BJ (cell line): ENCODE results near the gene MARVELD2. TPM values are rescaled to one million over a fixed set of nuclear protein-coding genes. Genes with fewer than 3 reads are reported as not detected.

Experiments used
- CTCF ChIA-PET: fragments of 350-600 bp; formaldehyde crosslinking; extraction: SDS; loops from one replicate; lab custom pipeline; 2021; ENCODE audit warnings: antibody characterized with exemption, inconsistent platforms; lab: Yijun Ruan, JAX
- POLR2A ChIA-PET: fragments of 300-600 bp; sonication (Branson Sonifier 250); formaldehyde crosslinking; extraction: SDS; loops from one replicate; lab custom pipeline; 2021; ENCODE audit warnings: antibody characterized with exemption; lab: Charles Lee
- DNase-seq: peaks from one replicate; pipeline ENCODE4 v3.0.0-alpha.2; 2011; ENCODE audit warnings: low read depth
- H3K27me3 ChIP-seq: 2 replicates; pipeline ENCODE4 v1.6.0; 2011; ENCODE audit warnings: low read length; ENCODE audit not compliant: control insufficient read depth, insufficient read depth
- H3K36me3 ChIP-seq: 2 replicates; pipeline ENCODE4 v1.5.1; 2011; ENCODE audit warnings: low read length; ENCODE audit not compliant: control insufficient read depth, insufficient read depth
- H3K4me3 ChIP-seq: 2 replicates; pipeline ENCODE4 v1.5.1; 2011; ENCODE audit warnings: low read depth, mild to moderate bottlenecking, control low read depth, low read length
- polyA plus RNA-seq: library from polyadenylated mRNA; depleted of rRNA; stranded (reverse); fragments of >200 nt; gene quantifications from 2 replicates; pipeline ENCODE4 v1.2.3, GENCODE V29; 2011
- TF ChIP-seq, protein P1 (sequence below): IDR thresholded peaks from 2 replicates; pipeline ENCODE4 v1.5.1; 2011; ENCODE audit warnings: low read depth, mild to moderate bottlenecking, control low read depth, inconsistent platforms, low read length, moderate library complexity; ENCODE audit not compliant: insufficient read depth

The MARVELD2 gene
- polyA plus RNA-seq, 1 experiment, result 0.88 TPM

DNA sequence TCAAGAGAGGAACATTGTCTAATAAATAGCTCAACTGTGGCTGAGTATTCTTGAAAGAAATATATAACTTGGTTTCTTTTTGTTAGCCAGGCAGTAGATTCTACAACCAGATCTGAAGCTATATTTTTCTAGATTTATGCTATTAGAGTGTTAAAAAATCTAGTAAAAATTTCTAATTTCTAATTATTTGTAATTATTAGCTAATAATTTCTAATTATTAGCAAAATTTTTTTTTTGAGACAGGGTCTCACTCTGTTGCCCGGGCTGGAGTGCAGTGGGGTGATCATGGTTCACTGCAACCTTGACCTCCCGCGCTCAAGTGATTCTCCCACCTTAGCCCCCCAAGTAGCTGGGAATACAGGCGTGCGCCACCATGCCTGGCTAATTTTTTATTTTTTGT lies 42.5 kb upstream of the MARVELD2 start:
- TF ChIP-seq, protein P1, sequence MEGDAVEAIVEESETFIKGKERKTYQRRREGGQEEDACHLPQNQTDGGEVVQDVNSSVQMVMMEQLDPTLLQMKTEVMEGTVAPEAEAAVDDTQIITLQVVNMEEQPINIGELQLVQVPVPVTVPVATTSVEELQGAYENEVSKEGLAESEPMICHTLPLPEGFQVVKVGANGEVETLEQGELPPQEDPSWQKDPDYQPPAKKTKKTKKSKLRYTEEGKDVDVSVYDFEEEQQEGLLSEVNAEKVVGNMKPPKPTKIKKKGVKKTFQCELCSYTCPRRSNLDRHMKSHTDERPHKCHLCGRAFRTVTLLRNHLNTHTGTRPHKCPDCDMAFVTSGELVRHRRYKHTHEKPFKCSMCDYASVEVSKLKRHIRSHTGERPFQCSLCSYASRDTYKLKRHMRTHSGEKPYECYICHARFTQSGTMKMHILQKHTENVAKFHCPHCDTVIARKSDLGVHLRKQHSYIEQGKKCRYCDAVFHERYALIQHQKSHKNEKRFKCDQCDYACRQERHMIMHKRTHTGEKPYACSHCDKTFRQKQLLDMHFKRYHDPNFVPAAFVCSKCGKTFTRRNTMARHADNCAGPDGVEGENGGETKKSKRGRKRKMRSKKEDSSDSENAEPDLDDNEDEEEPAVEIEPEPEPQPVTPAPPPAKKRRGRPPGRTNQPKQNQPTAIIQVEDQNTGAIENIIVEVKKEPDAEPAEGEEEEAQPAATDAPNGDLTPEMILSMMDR, result no peak
- ChIA-PET POLR2A (no interaction called here), CTCF (interaction anchor here (0.9 to 1.6 kb wide), 4 partner anchors 9 to 279 kb away, joined by 3 to 10 read pairs (median 4); partner anchors contain the start of gene SLC30A5)
- H3K27me3 ChIP-seq, result no peaks in the 10 kb centered on the region
- H3K36me3 ChIP-seq, result peaks cover 6% of the 10 kb centered on the region
- H3K4me3 ChIP-seq, result no peak overlapping the region
- no peak for DNase-seq

GRCh38 chr5:69374911-69375446 lies 39.9 kb upstream of the MARVELD2 start:
- Histone ChIP-seq H3K27me3 (no peaks in the 10 kb centered on the region), H3K36me3 (peaks cover 4% of the 10 kb centered on the region), H3K4me3 (no peak overlapping the region)
- no peak for DNase-seq
- TF ChIP-seq, protein P1, result no peak
- ChIA-PET CTCF (interaction anchor here (0.6 kb wide), 1 partner anchor 34 kb away, joined by 3 read pairs; no protein-coding TSS in a partner anchor), POLR2A (no interaction called here)

DNA sequence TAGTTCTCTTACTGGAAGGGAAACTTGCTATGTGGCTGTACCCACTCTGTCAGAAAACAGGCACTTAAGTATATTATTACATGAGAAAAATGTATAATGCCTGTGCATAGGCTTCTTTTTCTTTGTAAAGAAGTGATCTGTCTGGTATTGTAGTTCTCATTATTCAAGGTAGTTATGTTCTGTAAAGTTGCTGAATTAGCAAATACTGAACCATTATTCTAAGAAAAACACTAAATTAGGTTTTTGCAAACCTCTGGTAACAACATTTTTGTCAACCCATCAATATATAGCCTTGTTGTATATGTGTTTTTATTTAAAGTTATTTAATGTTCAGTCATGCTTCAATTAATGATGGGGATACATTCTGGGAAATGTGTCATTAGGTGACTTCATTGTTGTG lies 36.5 kb upstream of the MARVELD2 start:
- POLR2A ChIA-PET, result no interaction called here
- no peaks in the 10 kb centered on the region for H3K27me3 ChIP-seq
- TF ChIP-seq, protein P1, result no peak
- no peak overlapping the region for H3K4me3 ChIP-seq
- CTCF ChIA-PET, result no interaction called here
- H3K36me3 ChIP-seq, result peaks cover 10% of the 10 kb centered on the region
- DNase-seq, result no peak

GRCh38 chr5:69404659-69405330 lies 10.1 kb upstream of the MARVELD2 start:
- Histone ChIP-seq H3K36me3 (peaks cover 2% of the 10 kb centered on the region; the same call in 1 of the 2 replicates), H3K27me3 (no peaks in the 10 kb centered on the region), H3K4me3 (no peak overlapping the region)
- TF ChIP-seq, protein P1, result no peak
- CTCF ChIA-PET, result no interaction called here
- DNase-seq, result no peak
- POLR2A ChIA-PET, result no interaction called here

DNA sequence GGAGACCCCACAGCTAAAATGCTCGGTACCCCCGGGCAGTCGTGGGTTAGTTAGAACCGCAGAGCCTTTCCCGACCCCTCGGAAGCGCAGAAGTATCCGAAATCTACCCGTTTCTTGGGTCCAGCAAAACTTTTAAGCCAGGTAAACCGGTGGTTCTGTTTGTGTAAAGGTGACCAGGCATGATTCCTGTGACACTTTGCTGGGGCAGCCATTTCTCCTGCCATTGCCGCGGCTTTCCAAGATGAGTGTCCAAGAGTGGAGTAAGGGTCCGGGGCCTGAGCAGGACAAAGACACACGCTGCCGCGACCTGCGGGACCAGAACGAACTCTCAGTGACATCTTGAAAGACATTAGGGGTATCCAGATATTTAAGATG lies 655 bp downstream of the MARVELD2 start:
- peak overlapping the region; percentile 55 for H3K4me3 ChIP-seq
- TF ChIP-seq, protein P1, result no peak
- DNase-seq, result no peak
- ChIA-PET CTCF (no interaction called here), POLR2A (no interaction called here)
- peaks cover 2% of the 10 kb centered on the region; the same call in 1 of the 2 replicates for H3K36me3 ChIP-seq
- H3K27me3 ChIP-seq, result no peaks in the 10 kb centered on the region
